SK-N-SH (cell line): ENCODE data around the gene AP1B1. TPM values are rescaled to one million over a fixed set of nuclear protein-coding genes. Genes with fewer than 3 reads are reported as not detected.

Source experiments
- CTCF ChIA-PET: fragments of 300-600, 350-600 bp; formaldehyde crosslinking; extraction: SDS; loops from one replicate; lab custom pipeline; 2021; lab: Yijun Ruan, JAX
- POLR2A ChIA-PET: fragments of 350-600 bp; sonication (Branson Sonifier 250); formaldehyde crosslinking; extraction: SDS; loops from one replicate; lab custom pipeline; 2020; ENCODE audit warnings: antibody characterized with exemption, inconsistent platforms; lab: Yijun Ruan, JAX
- DNase-seq: peaks from one replicate; pipeline ENCODE4 v3.0.0; 2012
- H2AFZ ChIP-seq: fragments of 200-600 bp; sonication (generic); 2 replicates; pipeline ENCODE4 v1.8.1; 2016; ENCODE audit warnings: antibody characterized with exemption, mild to moderate bottlenecking, low read depth
- H3F3A ChIP-seq: fragments of 200-600 bp; sonication (generic); replicated peaks from 2 replicates; pipeline ENCODE3; 2016; ENCODE audit warnings: antibody characterized with exemption, mild to moderate bottlenecking; ENCODE audit not compliant: insufficient read depth
- H3K27ac ChIP-seq, 2 experiments: fragments of 200-500 bp in 1 of 2; fragments of 200-600 bp in 1 of 2; sonication (Bioruptor generic) in 1 of 2; sonication (generic), shearing (Covaris generic) in 1 of 2; 2 replicates each; pipeline versions ENCODE4 v1.5.1 to v1.6.1; 2014 to 2016; ENCODE audit warnings: low read depth in 2 of 2, inconsistent platforms in 1 of 2, low read length in 1 of 2, mild to moderate bottlenecking in 1 of 2, mixed read lengths in 1 of 2
- H3K27me3 ChIP-seq: fragments of 200-600 bp; sonication (generic), shearing (Covaris generic); 2 replicates; pipeline ENCODE4 v1.6.1; 2016; ENCODE audit warnings: mixed run types; ENCODE audit not compliant: insufficient read depth
- H3K36me3 ChIP-seq, 2 experiments: fragments of 200-500 bp in 1 of 2; fragments of 200-600 bp in 1 of 2; sonication (Bioruptor generic) in 1 of 2; sonication (generic) in 1 of 2; replicated peaks in 1 of 2; 2 replicates each; pipeline versions ENCODE3 to v1.5.1; 2014 to 2016; ENCODE audit warnings: low read length in 1 of 2, mild to moderate bottlenecking in 1 of 2; ENCODE audit not compliant: insufficient read depth in 2 of 2, control insufficient read depth in 1 of 2
- H3K4me1 ChIP-seq, 2 experiments: fragments of 200-500 bp in 1 of 2; fragments of 200-600 bp in 1 of 2; sonication (Bioruptor generic) in 1 of 2; sonication (generic), shearing (Covaris generic) in 1 of 2; 2 replicates each; pipeline versions ENCODE4 v1.5.1 to v1.6.1; 2014 to 2016; ENCODE audit warnings: low read depth in 1 of 2, low read length in 1 of 2, mixed run types in 1 of 2; ENCODE audit not compliant: insufficient read depth in 2 of 2, control insufficient read depth in 1 of 2
- H3K4me2 ChIP-seq: fragments of 200-600 bp; sonication (generic), shearing (Covaris generic); 2 replicates; pipeline ENCODE4 v1.6.1; 2017; ENCODE audit warnings: mixed run types
- H3K4me3 ChIP-seq, 2 experiments: fragments of 200-500 bp in 1 of 2; fragments of 200-600 bp in 1 of 2; sonication (Bioruptor generic) in 1 of 2; sonication (generic), shearing (Covaris generic) in 1 of 2; 2 replicates each; pipeline versions ENCODE4 v1.5.1 to v1.8.1; 2014 to 2016; ENCODE audit warnings: low read depth in 2 of 2, inconsistent platforms in 1 of 2, low read length in 1 of 2, mild to moderate bottlenecking in 1 of 2, mixed read lengths in 1 of 2, moderate library complexity in 1 of 2
- H3K79me2 ChIP-seq: fragments of 200-600 bp; sonication (generic); 2 replicates; pipeline ENCODE4 v1.8.1; 2017; ENCODE audit warnings: mild to moderate bottlenecking; ENCODE audit not compliant: insufficient read depth
- H3K9ac ChIP-seq: fragments of 200-600 bp; sonication (generic); 2 replicates; pipeline ENCODE4 v1.6.1; 2017; ENCODE audit warnings: mixed run types
- H3K9me2 ChIP-seq: fragments of 200-600 bp; sonication (generic); 2 replicates; pipeline ENCODE4 v1.6.1; 2017; ENCODE audit warnings: mixed run types
- H3K9me3 ChIP-seq: fragments of 200-600 bp; sonication (generic); 2 replicates; pipeline ENCODE4 v1.6.1; 2017; ENCODE audit warnings: mixed run types, mild to moderate bottlenecking, moderate library complexity
- H4K20me1 ChIP-seq: fragments of 200-600 bp; sonication (generic); 2 replicates; pipeline ENCODE4 v1.6.1; 2017; ENCODE audit warnings: mild to moderate bottlenecking, mixed run types; ENCODE audit not compliant: insufficient read depth
- FOXJ3 ChIP-seq: sonication (generic); formaldehyde crosslinking; IDR thresholded peaks from 2 replicates; pipeline ENCODE4 v1.5.1; 2020; ENCODE audit warnings: mild to moderate bottlenecking, missing genetic modification reagents
- GATA2 ChIP-seq: sonication (generic); formaldehyde crosslinking; IDR thresholded peaks from 2 replicates; pipeline ENCODE4 v1.5.0; 2020; ENCODE audit warnings: mild to moderate bottlenecking, missing genetic modification reagents
- JUND ChIP-seq: IDR thresholded peaks from 2 replicates; pipeline ENCODE4 v1.4.0; 2012
- MEF2A ChIP-seq: IDR thresholded peaks from 2 replicates; pipeline ENCODE4 v1.4.0; 2012; ENCODE audit warnings: low read depth, borderline replicate concordance
- NFIC ChIP-seq: IDR thresholded peaks from 2 replicates; pipeline ENCODE4 v1.4.0; 2012; ENCODE audit warnings: borderline replicate concordance
- REST ChIP-seq: IDR thresholded peaks from 2 replicates; pipeline ENCODE4 v1.6.1; 2012; ENCODE audit warnings: mild to moderate bottlenecking, low read depth, low read length, moderate library complexity
- RFX5 ChIP-seq: IDR thresholded peaks from 2 replicates; pipeline ENCODE4 v1.6.1; 2012; ENCODE audit warnings: mild to moderate bottlenecking, improper control_type of control experiment, low read length
- RXRA ChIP-seq: IDR thresholded peaks from 2 replicates; pipeline ENCODE4 v1.4.0; 2012; ENCODE audit warnings: low read depth, mild to moderate bottlenecking, borderline replicate concordance
- SMC3 ChIP-seq: IDR thresholded peaks from 2 replicates; pipeline ENCODE4 v1.6.1; 2012; ENCODE audit warnings: low read depth, low read length, improper control_type of control experiment
- TAF1 ChIP-seq: IDR thresholded peaks from 2 replicates; pipeline ENCODE4 v1.6.1; 2012; ENCODE audit warnings: low read depth, mild to moderate bottlenecking, low read length, moderate library complexity, borderline replicate concordance
- TEAD4 ChIP-seq: IDR thresholded peaks from 2 replicates; pipeline ENCODE4 v1.4.0; 2012; ENCODE audit warnings: mild to moderate bottlenecking, borderline replicate concordance; ENCODE audit not compliant: insufficient read depth
- WGBS: methylation state at CpG from one replicate; pipeline ENCODE4 v1.1.6; 2017; ENCODE audit warnings: low lambda C conversion rate; 5-methylcytosine and 5-hydroxymethylcytosine counted together
- polyA plus RNA-seq, 3 experiments: library from polyadenylated mRNA; depleted of rRNA; stranded (reverse); fragments of >200 nt; gene quantifications; 2 replicates each; pipeline ENCODE4 v1.2.3, GENCODE V29; 2012
- TF ChIP-seq, protein P1 (sequence below): IDR thresholded peaks from 2 replicates; pipeline ENCODE4 v1.4.0; 2012; ENCODE audit warnings: low read depth, borderline replicate concordance
- TF ChIP-seq, protein P2 (sequence below): IDR thresholded peaks from 2 replicates; pipeline ENCODE4; 2012
- TF ChIP-seq, protein P3 (sequence below): IDR thresholded peaks from 2 replicates; pipeline ENCODE4 v1.4.0; 2012; ENCODE audit warnings: low read depth, borderline replicate concordance

The AP1B1 gene
- polyA plus RNA-seq, 1 of the 3 experiments (the other 2 are of a cell fraction), result 51.9 TPM

DNA sequence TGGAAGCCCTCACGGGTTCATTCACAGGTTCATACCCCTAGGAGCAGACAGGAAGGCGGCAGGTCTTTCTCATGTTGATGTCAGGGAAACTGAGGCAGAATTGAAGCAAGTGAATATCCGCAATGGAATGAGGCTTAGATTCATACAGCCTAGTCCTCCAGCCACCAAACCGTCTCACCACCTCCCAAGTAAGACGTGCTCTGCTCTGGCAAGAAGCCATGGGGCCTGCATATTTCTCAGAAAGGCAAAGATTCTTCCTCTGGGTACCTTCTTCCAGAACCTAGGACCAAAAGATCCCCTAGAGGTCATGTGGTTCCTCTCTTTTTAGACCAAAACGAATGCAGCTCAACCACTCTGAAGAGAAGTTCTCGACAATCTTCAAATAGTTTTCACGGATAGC lies 1.7 kb downstream of the AP1B1 start:
- H3K4me1 ChIP-seq, result peaks cover 0 to 2% of the 10 kb centered on the region in 2 experiments; a peak in 2 of 4 replicates
- H2AFZ ChIP-seq, result no peak overlapping the region
- peaks cover 0 to 9% of the 10 kb centered on the region in 2 experiments for H3K36me3 ChIP-seq
- no peak overlapping the region for H3K4me3 ChIP-seq
- H3K9ac ChIP-seq, result no peak overlapping the region
- H3K79me2 ChIP-seq, result peaks cover 51% of the 10 kb centered on the region
- no peak overlapping the region for H3K27ac ChIP-seq
- CTCF ChIA-PET, result interaction anchor here (1.0 to 1.2 kb wide), 2 partner anchors 8 to 28 kb away, joined by 3 to 6 read pairs; no protein-coding TSS in a partner anchor
- TF ChIP-seq NFIC (no peak), SMC3 (no peak), TAF1 (no peak), REST (no peak), FOXJ3 (no peak), JUND (no peak), RFX5 (no peak), GATA2 (CRISPR knock-in tag) (no peak)
- TF ChIP-seq, protein P1, sequence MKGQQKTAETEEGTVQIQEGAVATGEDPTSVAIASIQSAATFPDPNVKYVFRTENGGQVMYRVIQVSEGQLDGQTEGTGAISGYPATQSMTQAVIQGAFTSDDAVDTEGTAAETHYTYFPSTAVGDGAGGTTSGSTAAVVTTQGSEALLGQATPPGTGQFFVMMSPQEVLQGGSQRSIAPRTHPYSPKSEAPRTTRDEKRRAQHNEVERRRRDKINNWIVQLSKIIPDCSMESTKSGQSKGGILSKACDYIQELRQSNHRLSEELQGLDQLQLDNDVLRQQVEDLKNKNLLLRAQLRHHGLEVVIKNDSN, result no peak
- TF ChIP-seq, protein P2, sequence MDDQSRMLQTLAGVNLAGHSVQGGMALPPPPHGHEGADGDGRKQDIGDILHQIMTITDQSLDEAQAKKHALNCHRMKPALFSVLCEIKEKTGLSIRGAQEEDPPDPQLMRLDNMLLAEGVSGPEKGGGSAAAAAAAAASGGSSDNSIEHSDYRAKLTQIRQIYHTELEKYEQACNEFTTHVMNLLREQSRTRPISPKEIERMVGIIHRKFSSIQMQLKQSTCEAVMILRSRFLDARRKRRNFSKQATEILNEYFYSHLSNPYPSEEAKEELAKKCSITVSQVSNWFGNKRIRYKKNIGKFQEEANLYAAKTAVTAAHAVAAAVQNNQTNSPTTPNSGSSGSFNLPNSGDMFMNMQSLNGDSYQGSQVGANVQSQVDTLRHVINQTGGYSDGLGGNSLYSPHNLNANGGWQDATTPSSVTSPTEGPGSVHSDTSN, result no peak
- TF ChIP-seq, all 33 proteins: peak for 0
- Histone ChIP-seq H3K9me3 (no peaks in the 10 kb centered on the region), H4K20me1 (peaks cover 6% of the 10 kb centered on the region; the same call in 1 of the 2 replicates), H3F3A (no peaks in the 10 kb centered on the region), H3K4me2 (no peak overlapping the region), H3K27me3 (no peaks in the 10 kb centered on the region), H3K9me2 (no peaks in the 10 kb centered on the region)
- WGBS, result 86% methylated on average over 8 of the region's 8 CpGs
- DNase-seq, result no peak
- POLR2A ChIA-PET, result no interaction called here

- Histone ChIP-seq H4K20me1 (peaks cover 6% of the 10 kb centered on the region; the same call in 1 of the 2 replicates), H2AFZ (no peak overlapping the region), H3K9ac (no peak overlapping the region), H3K36me3 (peaks cover 0 to 9% of the 10 kb centered on the region in 2 experiments), H3K27me3 (no peaks in the 10 kb centered on the region), H3K9me2 (no peaks in the 10 kb centered on the region), H3K4me2 (no peak overlapping the region), H3K4me3 (no peak overlapping the region), H3K27ac (no peak overlapping the region), H3K9me3 (no peaks in the 10 kb centered on the region), H3K79me2 (peaks cover 51% of the 10 kb centered on the region), H3K4me1 (peaks cover 0 to 4% of the 10 kb centered on the region in 2 experiments; a peak in 2 of 4 replicates), H3F3A (no peaks in the 10 kb centered on the region)
- CTCF ChIA-PET, result interaction anchor here (1.1 to 1.2 kb wide), 2 partner anchors 10 to 27 kb away, joined by 5 to 6 read pairs; no protein-coding TSS in a partner anchor
- no peak for TF ChIP-seq SMC3
- TF ChIP-seq RXRA, result no peak
- TF ChIP-seq TEAD4, result no peak
- TF ChIP-seq, protein P3, sequence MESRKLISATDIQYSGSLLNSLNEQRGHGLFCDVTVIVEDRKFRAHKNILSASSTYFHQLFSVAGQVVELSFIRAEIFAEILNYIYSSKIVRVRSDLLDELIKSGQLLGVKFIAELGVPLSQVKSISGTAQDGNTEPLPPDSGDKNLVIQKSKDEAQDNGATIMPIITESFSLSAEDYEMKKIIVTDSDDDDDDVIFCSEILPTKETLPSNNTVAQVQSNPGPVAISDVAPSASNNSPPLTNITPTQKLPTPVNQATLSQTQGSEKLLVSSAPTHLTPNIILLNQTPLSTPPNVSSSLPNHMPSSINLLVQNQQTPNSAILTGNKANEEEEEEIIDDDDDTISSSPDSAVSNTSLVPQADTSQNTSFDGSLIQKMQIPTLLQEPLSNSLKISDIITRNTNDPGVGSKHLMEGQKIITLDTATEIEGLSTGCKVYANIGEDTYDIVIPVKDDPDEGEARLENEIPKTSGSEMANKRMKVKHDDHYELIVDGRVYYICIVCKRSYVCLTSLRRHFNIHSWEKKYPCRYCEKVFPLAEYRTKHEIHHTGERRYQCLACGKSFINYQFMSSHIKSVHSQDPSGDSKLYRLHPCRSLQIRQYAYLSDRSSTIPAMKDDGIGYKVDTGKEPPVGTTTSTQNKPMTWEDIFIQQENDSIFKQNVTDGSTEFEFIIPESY, result no peak
- TF ChIP-seq MEF2A, result no peak
- no peak for TF ChIP-seq JUND
- no peak for DNase-seq
- WGBS, result 75% methylated on average over 4 of the region's 4 CpGs
- POLR2A ChIA-PET, result no interaction called here
These were observed 2.6 kb downstream of the AP1B1 start for GRCh38 chr22:29385748-29386147.
